ENCODE data around the gene GNAI2.

The GNAI2 gene

GRCh38 chr3:50203809-50204803, 31.9 kb upstream of the GNAI2 start:
- DNase-seq (ENCODE audit: low spot score) (no peak), ATAC-seq (ENCODE audit: low read depth) (no peak)
- TF ChIP-seq, protein P1, sequence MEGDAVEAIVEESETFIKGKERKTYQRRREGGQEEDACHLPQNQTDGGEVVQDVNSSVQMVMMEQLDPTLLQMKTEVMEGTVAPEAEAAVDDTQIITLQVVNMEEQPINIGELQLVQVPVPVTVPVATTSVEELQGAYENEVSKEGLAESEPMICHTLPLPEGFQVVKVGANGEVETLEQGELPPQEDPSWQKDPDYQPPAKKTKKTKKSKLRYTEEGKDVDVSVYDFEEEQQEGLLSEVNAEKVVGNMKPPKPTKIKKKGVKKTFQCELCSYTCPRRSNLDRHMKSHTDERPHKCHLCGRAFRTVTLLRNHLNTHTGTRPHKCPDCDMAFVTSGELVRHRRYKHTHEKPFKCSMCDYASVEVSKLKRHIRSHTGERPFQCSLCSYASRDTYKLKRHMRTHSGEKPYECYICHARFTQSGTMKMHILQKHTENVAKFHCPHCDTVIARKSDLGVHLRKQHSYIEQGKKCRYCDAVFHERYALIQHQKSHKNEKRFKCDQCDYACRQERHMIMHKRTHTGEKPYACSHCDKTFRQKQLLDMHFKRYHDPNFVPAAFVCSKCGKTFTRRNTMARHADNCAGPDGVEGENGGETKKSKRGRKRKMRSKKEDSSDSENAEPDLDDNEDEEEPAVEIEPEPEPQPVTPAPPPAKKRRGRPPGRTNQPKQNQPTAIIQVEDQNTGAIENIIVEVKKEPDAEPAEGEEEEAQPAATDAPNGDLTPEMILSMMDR (IDR thresholded peaks at IDR 0.05; ENCODE audit: poor library complexity, severe bottlenecking), result no peak
- no peaks in the 10 kb centered on the region for H3K4me1 ChIP-seq (ENCODE audit: insufficient read depth, poor library complexity, severe bottlenecking)
- no peaks in the 10 kb centered on the region for H3K36me3 ChIP-seq (ENCODE audit: low read depth)
- H3K27me3 ChIP-seq (ENCODE audit: insufficient read depth, poor library complexity, severe bottlenecking), result peaks cover 27% of the 10 kb centered on the region
- H3K27ac ChIP-seq (ENCODE audit: poor library complexity, severe bottlenecking), result no peak overlapping the region
- H3K9me3 ChIP-seq (ENCODE audit: severe bottlenecking), result no peaks in the 10 kb centered on the region
- H3K4me3 ChIP-seq (ENCODE audit: severe bottlenecking), result no peak overlapping the region

GRCh38 chr3:50204804-50205412, 31.1 kb upstream of the GNAI2 start, which contains the start of gene SLC38A3:
TSS of gene SLC38A3 (plus strand) at chr3:50205271. CDS start at chr3:50214200, 8,929 bp downstream.
- peak within 1 kb of the TSS; percentile 26 for H3K4me3 ChIP-seq (ENCODE audit: severe bottlenecking)
- no peaks in the 10 kb centered on the region for H3K36me3 ChIP-seq (ENCODE audit: low read depth)
- no peaks in the 10 kb centered on the region for H3K4me1 ChIP-seq (ENCODE audit: insufficient read depth, poor library complexity, severe bottlenecking)
- ATAC-seq (ENCODE audit: low read depth) (peak; percentile 33), DNase-seq (ENCODE audit: low spot score) (no peak)
- peaks cover 27% of the 10 kb centered on the region for H3K27me3 ChIP-seq (ENCODE audit: insufficient read depth, poor library complexity, severe bottlenecking)
- H3K27ac ChIP-seq (ENCODE audit: poor library complexity, severe bottlenecking), result no peak within 1 kb of the TSS
- H3K9me3 ChIP-seq (ENCODE audit: severe bottlenecking), result no peaks in the 10 kb centered on the region
- TF ChIP-seq, protein P1 (IDR thresholded peaks at IDR 0.05; ENCODE audit: poor library complexity, severe bottlenecking), result no peak

GRCh38 chr3:50205413-50206276, 30.4 kb upstream of the GNAI2 start:
- Histone ChIP-seq H3K27ac (ENCODE audit: poor library complexity, severe bottlenecking) (no peak overlapping the region), H3K4me1 (ENCODE audit: insufficient read depth, poor library complexity, severe bottlenecking) (no peaks in the 10 kb centered on the region), H3K36me3 (ENCODE audit: low read depth) (no peaks in the 10 kb centered on the region), H3K4me3 (ENCODE audit: severe bottlenecking) (peak overlapping the region; percentile 26), H3K9me3 (ENCODE audit: severe bottlenecking) (no peaks in the 10 kb centered on the region), H3K27me3 (ENCODE audit: insufficient read depth, poor library complexity, severe bottlenecking) (peaks cover 27% of the 10 kb centered on the region)
- DNase-seq (ENCODE audit: low spot score) (no peak), ATAC-seq (ENCODE audit: low read depth) (peak; percentile 41)
- TF ChIP-seq, protein P1 (IDR thresholded peaks at IDR 0.05; ENCODE audit: poor library complexity, severe bottlenecking), result no peak

DNA sequence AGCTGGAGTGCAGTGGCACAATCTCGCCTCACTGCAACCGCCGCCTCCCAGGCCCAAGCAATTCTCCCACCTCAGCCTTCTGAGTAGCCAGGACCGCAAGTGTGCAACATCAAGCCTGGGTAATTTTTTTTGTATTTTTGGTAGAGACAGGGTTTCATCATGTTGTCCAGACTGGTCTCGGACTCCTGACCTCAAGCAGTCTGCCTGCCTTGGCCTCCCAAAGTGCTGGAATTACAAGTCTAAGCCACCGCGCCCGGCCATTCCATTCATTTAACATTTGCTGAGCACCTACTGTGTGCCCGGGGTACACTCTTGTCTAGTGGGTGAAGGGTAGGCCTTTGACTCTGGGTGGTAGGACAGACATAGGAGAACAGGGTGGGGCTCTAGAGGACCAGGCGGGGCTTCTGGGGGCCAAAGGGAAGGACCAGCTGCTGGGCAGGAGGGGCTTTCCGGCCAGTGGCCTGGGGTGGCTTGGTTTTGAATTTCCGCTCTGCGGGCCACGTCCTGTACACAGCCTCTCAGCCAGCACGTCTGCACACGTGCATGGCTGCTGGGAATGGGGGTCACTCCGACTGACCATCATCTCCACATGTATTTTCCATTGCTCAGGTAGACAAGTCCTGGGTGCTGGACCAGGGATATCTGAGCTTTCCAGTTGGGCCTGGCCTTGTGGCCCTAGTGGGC, 28.5 kb upstream of the GNAI2 start:
- TF ChIP-seq, protein P1 (IDR thresholded peaks at IDR 0.05; ENCODE audit: poor library complexity, severe bottlenecking), result no peak
- Histone ChIP-seq H3K4me3 (ENCODE audit: severe bottlenecking) (no peak overlapping the region), H3K4me1 (ENCODE audit: insufficient read depth, poor library complexity, severe bottlenecking) (no peaks in the 10 kb centered on the region), H3K27me3 (ENCODE audit: insufficient read depth, poor library complexity, severe bottlenecking) (peaks cover 27% of the 10 kb centered on the region), H3K36me3 (ENCODE audit: low read depth) (no peaks in the 10 kb centered on the region), H3K9me3 (ENCODE audit: severe bottlenecking) (no peaks in the 10 kb centered on the region), H3K27ac (ENCODE audit: poor library complexity, severe bottlenecking) (no peak overlapping the region)
- DNase-seq (ENCODE audit: low spot score) (no peak), ATAC-seq (ENCODE audit: low read depth) (no peak)

All from RWPE2 (cell line).